ENCODE results near the gene LSM6.

LSM6 gene

GRCh38 chr4:146186596-146186995 is 11.1 kb downstream of the LSM6 start:
- TF ChIP-seq, protein P1, sequence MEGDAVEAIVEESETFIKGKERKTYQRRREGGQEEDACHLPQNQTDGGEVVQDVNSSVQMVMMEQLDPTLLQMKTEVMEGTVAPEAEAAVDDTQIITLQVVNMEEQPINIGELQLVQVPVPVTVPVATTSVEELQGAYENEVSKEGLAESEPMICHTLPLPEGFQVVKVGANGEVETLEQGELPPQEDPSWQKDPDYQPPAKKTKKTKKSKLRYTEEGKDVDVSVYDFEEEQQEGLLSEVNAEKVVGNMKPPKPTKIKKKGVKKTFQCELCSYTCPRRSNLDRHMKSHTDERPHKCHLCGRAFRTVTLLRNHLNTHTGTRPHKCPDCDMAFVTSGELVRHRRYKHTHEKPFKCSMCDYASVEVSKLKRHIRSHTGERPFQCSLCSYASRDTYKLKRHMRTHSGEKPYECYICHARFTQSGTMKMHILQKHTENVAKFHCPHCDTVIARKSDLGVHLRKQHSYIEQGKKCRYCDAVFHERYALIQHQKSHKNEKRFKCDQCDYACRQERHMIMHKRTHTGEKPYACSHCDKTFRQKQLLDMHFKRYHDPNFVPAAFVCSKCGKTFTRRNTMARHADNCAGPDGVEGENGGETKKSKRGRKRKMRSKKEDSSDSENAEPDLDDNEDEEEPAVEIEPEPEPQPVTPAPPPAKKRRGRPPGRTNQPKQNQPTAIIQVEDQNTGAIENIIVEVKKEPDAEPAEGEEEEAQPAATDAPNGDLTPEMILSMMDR (IDR thresholded peaks at IDR 0.05), result no peak

DNA sequence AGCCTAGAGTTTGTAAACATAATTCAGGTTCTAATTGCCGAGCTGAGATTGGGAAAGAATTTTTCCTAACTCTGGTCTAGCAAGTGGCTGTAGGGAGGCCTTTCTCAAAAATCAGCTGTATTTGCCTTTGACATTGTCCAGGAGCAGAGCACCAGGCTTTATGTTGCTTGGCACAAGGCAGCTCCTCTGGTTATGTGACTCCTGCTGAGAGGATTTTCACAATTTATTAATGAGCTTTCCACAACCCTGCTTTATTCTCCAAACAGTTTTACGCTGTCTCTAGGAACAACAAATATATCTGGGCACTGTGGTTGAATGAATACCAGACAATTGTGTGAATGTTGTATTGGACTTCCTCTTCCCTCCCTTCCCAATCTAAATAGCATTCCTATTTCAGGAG is 14.9 kb downstream of the LSM6 start:
- TF ChIP-seq, protein P1 (IDR thresholded peaks at IDR 0.05), result no peak

- TF ChIP-seq, protein P1 (IDR thresholded peaks at IDR 0.05), result no peak
Measured at GRCh38 chr4:146191766-146192458, 16.4 kb downstream of the LSM6 start.

DNA sequence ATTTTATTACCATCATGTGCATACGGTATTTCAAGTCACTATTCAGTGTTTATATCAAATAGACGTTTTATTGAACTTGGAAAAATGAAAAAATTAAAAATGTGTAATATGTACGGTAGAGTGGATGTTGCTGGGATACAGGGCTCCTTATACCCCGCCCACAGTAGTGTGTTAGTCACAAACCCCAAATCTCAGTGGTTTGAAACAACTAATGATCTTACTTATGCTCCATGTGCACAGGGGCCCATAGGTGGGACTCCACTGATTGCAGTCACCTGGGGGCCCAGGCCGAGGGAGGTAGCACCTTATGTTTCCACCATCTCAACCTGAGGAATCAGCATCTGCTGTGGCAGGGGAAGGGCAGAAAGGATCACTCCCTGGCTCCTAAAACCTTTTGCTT is 18.1 kb downstream of the LSM6 start:
- TF ChIP-seq, protein P1 (IDR thresholded peaks at IDR 0.05), result no peak

DNA sequence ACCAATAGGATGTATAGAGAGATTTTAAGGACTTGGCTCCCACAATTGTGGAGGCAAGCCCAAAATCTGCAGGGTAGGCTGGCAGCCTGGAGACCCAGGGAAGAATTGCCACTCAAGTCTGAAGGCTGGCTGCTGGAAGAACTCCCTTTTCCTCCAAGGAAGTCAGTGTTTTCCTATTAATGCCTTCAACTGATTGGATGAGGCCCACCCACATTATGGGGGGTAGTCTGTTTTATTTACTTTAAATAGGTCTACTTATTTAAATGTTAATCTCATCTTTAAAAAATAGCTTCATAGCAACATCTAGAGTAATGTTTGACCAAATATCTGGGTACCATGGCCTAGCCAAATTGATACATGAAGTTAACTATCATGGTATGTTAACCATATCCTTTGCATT is 18.7 kb downstream of the LSM6 start:
- TF ChIP-seq, protein P1 (IDR thresholded peaks at IDR 0.05), result no peak

DNA sequence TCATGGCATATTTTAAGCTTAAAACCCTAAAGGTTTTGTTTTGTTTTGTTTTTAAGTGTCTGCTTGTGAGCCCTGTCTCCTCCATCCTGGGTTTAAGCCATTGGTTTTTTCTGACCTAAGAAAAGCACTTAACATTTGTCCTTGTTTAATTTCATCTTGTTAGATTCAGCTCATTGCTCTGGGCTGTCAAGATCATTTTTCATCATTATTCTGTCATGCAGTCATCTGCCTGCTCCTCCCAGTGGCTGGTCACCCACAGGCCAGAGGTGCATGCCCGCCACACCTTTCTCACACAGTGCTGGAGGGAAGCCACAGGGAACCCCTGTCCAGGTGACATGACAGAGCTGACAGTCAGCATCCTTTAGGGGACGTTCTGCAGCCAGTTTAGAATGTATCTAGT is 27.1 kb downstream of the LSM6 start:
- TF ChIP-seq, protein P1 (IDR thresholded peaks at IDR 0.05), result no peak

DNA sequence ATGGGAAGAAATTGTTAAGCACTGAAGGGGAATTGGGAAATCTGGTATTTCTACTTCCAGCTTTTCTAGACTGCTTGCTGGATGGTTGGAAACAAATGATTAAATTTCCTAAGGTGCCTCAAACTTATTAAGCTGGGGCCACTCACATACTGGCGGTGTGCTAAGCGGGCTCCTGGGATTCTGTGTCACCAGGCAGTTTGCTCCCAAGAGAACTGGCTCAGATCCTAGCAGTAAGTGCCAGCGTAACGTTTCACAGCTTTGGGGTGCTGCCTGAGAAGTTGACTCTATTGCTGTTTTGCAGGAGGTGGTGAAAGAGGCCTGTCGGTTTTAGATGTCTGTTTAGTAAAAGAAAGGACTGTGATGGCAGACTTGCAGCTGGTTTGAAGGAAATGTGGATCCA is 31.9 kb downstream of the LSM6 start:
- TF ChIP-seq, protein P1 (IDR thresholded peaks at IDR 0.05), result no peak

- TF ChIP-seq, protein P1 (IDR thresholded peaks at IDR 0.05), result no peak
Measured at GRCh38 chr4:146210890-146211289, 35.4 kb downstream of the LSM6 start.
